ENCODE results near the gene BAMBI.

DNA sequence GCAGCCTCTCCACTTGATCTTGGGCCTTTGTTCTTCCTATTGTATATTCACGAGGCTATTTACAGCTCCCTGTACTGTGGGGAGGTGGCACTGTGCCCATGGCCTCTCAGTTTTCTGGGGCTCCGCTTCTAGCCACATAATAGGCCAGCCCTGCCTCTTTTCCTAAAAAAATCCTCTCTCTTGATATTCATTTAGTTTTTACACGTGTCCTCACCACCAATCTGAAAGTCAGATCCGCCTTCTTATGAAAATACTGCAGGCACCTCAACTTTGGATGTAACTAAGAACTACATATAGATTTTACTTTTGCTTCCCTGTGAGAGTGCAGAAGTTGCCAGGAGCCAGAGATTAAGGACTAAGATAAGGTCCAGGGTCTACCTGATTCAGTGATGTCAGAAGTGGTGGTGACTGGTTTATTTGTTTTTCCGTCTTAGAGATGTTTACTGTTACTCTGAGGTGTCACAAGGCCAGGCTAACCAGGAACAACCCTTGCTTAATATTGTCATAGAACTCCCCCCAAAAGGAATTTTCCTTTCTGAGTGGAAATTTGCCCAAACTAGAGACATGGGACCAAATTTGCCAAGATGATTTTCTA lies 7.8 kb downstream of the BAMBI start:
- TF ChIP-seq CTCF (IDR thresholded peaks at IDR 0.05) (no peak), POLR2A (IDR thresholded peaks at IDR 0.05) (no peak)

Data from uterus (tissue), 2 donors.